GM19395 (cell line): ENCODE measurements around the gene SEPHS1.

Experiments
- ATAC-seq: cut with Tn5 transposase; IDR thresholded peaks from one replicate; pipeline ENCODE4 v1.9.1; 2021; ENCODE audit warnings: mild to moderate bottlenecking, moderate library complexity; ENCODE audit not compliant: unreplicated experiment

Gene SEPHS1

DNA sequence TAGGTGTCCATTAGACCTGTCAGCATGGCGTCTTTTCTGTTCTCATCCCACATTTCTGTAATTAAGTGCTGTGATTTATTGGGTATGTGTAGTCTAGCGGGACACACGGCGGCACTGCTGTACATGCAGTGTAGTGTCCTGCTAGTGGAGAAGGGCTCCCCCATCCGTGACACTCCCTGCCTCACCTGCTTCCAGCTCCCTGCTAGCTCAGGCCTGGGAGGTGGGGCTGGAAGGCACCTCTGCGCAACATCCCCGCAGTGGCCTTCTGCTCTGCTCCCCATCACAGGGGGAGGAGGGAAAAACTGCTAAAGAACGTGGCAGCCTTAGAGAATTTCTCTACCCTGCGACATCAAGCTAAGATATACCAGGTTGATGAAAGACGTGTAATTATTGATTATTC lies 19.5 kb downstream of the SEPHS1 start:
- no peak for ATAC-seq

DNA sequence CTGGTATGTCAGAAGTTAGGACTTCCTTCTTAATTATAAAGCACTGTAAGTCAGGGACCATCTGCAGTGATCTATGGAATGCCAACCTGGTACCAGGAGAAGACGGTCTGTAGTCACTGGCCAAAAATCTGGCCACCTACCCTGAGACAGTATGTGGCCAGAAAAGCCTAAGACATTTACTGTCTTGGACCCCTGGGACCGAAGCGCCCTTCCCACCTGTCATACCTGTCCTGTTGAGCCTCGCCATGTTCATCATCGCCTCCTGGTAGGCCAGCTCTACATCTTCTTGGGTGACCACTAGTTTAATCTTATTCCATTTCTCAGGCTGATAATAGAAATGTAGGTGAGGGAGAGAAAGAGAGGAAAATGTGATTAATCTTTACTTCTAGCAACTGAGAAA lies 20.0 kb downstream of the SEPHS1 start:
- ATAC-seq, result no peak

DNA sequence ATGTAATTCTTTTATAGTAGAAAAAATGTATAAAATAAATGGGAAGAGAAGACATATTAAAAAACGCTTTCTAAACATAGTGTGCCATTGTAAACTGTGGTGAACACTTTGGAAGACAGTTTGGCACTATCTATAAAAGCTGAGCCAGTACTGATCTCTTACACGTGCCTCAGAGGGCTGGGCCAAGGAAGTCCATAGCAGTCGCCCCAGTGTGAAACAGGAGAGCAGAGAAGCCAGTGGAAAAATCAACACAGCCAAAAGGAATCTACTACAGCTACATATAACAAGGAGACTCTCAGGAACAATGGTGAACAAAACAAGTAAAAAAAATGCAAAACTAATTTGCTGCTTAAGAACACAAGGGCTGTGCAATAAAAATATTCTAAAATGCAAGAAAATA lies 20.6 kb downstream of the SEPHS1 start:
- no peak for ATAC-seq

DNA sequence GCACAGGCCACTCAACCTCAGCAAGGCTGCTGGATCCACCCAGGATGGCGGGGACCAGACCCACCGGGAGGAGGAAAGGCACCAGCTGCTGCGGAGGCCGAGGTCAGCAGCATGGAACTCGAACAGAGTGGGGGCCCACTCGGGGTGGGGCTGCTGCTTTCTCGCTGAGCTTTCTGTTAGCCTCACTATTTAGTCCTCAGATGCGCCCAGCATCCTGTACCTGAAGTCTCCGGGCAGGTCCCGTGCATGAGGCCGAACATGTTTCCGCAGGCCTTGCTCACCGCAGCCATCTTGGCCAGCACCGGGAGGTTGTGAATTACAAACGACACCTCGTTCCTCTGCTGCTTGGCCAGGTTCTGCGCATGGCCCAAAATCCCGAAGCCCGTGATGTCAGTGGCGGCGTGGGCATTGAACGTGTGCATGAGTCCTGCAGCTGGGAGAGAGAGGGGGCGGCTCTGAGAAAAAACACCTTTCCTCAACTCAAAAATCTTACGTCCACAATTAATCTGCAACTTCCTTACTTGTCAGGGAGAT lies 25.4 kb downstream of the SEPHS1 start:
- ATAC-seq, result no peak

DNA sequence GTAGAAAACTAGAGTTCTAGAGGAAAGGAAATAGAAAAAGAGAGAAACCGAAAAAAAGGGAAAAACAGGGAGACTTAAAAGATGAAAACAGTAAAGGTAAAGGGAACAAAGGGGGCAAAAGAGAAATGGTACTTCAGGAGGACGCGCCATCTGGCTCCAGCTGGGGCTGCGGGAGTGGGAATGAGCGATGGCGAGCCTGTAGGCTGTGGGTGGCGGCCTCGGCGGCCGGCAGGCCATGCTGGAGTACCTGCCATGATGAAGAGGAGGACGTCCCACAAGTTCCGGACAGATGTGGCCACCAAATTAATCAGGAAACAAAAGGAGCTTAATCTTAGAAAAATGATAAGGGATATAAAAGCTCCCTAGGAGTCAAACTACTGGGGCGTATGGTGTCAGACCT lies 26.5 kb downstream of the SEPHS1 start:
- no peak for ATAC-seq

DNA sequence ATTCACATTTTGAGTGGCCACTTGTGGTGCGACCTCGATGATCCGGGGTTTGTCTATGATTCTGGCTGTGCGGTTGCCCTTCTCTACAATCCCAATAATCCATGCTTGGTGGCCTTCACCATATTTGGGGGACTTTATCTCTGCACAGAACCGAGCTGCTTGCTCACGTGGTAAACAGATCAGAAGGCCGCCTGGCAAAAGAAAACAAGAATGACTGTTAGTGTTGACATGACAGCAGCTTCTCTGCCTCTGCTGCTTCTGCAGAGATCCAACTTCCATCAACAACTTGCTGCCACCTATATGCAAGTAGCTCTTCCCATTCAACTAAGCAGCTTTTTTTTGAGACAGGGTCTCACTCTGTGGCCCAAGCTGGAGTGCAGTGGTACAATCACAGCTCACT lies 28.9 kb downstream of the SEPHS1 start:
- no peak for ATAC-seq

DNA sequence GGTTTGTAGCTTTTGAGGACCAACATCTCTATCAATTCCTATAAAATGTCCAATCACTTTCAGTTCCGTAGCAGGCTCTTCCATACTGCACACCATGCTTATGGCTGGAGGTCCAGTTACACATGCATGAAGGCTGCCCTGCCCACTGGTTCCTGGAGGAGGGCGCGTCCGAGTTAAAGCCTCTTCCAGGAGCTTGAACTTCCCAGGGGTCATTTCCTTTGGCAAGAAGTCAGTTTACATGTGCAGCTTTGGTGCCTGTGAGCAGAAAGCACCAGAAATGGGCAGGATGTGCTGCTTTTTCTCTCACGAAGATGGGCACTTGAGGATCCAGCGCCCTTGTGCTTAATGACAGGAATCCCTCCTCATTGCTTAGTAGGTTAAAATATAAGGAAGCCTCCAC lies 30.6 kb downstream of the SEPHS1 start:
- ATAC-seq, result no peak

DNA sequence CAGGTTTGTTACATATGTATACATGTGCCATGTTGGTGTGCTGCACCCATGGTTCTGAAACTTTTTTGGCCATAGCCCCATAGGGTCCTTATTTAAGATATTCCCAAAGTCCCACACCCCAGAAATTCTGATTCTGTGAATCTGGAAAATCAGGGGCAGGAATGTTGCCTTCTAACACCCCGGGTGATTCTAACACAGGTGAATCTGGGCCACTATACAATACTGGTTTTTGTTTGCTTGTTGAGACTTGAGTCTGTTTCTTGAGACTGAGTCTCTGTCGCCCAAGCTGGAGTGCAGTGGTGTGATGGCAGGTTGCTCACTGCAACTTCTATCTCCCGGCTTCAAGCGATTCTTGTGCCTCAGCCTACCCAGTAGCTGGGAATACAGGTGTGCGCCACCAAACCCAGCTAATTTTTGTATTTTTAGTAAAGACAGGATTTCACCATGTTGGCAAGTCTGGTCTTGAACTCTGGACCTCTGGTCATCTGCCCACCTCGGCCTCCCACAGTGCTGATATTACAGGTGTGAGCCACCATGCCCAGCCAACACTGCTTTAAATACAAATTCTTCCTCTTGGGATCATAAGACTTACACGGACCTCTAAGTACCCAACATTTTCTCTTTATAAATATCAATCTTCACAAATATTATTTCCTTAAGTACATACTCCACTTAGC lies 31.3 kb downstream of the SEPHS1 start:
- no peak for ATAC-seq

DNA sequence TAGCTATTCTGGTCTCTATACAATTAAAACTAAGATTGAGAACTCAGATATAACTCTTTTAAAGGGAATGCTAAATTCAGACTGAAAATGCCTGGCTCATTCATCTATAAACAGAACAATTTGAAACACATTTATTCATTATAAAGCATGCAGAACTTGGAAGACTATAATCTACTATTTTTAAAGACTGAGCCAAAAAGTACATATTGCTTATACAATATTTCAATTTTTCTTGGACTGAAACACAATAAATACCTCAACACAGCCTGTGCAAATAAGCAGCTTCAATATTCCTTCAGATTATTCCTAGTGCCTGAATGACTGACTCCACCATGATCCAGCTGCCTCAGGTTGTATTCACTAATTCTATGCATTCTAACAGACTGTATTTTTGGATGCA lies 32.7 kb downstream of the SEPHS1 start:
- no peak for ATAC-seq

DNA sequence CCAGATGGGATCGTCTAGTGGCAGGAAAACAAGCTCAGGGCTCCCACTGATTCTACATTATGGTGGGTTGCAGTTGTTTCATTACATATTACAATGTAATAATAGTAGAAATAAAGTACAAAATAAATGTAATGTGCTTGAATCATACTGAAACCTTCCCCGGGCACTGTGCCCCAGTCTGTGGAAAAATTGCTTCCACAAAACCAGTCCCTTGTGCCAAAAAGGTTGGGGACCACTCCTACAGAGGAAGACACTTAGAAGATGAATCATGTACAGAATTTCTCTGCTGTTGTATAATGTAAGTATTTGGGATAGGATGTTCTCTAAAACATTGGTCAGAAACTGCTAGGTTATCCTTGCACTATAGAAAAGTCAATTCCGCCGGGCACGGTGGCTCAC lies 36.9 kb downstream of the SEPHS1 start:
- no peak for ATAC-seq

DNA sequence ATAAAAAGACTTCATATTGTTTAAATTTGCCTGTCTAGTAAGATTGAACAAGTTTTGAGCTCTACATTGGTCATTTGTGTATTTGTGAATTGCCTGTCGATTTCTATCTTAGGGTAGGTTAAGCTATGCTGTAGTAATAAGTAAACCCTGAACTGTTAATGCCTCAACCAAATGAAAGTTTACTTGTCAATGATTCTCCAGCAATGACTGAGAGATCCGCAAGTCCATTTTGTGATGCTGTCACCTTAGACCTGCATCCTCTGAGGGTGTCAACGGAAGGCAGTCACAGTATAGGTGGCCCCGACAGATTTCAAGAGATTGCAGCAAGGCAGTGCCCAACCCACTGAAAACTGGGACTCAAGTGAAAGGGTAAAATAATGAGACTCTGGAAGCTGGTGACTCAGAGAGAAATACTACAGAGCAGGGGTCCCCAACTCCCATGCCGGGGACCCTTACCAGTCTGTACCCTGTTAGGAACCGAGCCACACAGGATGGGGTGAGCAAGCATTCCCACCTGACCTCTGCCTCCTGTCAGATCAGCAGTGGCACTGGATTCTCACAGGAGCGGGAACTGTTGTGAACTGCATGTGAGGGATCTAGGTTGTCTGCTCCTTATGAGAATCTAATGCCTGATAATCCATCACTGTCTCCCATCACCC lies 37.4 kb downstream of the SEPHS1 start:
- no peak for ATAC-seq

DNA sequence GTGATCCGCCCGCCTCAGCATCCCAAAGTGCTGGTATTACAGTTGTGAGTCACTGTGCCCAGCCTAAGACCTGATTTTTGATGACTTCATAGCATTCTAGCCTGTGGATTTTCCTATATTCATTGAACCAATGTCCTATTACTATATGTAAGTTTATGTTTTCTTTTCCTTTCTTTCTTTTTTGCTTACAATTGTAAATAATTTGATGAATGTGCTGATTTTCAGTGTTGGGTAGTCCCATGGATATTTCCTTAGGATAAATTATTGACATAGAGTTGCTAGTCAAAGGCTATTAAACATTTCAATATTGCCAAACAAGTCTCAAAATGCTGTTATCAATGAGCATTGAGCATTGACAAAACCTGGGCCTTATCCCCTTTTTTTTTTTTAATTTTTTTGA lies 38.3 kb downstream of the SEPHS1 start:
- no peak for ATAC-seq

DNA sequence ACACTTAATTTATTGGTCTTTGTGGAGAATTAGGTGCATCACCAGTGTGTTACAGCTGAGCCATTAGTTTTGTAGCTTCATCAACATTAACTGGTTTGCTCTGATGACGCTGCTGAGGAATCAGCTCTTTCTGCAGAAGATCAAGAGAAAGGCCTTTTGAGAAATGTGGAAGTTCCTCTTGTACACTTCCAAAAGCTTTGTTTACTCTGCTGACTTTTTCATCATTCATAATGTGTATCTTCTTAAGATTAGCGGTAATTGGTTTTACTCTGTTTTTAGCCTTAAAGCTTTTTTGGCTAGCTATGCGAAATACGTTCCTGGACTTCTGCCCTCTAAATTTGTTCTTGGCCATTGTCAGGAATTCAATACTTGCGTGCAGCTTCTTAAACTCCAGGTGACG lies 40.0 kb downstream of the SEPHS1 start:
- ATAC-seq, result no peak

DNA sequence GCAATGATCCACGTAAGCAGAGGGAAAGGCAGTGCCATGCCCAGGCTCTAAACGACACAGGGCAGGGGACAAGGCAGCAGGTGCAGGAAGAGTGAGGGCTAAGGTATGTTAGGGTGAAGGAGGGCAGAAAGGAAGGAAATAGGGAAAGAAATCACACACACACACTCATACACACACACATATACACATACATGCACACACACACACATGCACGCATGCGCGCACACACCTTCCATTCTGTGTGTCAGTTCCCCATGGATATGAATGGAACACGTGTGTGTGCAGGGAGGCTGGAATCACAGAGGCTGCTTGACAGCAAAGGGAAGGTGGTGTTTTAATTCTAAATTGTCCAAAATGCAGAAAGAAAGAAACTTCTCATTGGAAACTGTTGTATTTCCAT lies 42.0 kb downstream of the SEPHS1 start:
- no peak for ATAC-seq

DNA sequence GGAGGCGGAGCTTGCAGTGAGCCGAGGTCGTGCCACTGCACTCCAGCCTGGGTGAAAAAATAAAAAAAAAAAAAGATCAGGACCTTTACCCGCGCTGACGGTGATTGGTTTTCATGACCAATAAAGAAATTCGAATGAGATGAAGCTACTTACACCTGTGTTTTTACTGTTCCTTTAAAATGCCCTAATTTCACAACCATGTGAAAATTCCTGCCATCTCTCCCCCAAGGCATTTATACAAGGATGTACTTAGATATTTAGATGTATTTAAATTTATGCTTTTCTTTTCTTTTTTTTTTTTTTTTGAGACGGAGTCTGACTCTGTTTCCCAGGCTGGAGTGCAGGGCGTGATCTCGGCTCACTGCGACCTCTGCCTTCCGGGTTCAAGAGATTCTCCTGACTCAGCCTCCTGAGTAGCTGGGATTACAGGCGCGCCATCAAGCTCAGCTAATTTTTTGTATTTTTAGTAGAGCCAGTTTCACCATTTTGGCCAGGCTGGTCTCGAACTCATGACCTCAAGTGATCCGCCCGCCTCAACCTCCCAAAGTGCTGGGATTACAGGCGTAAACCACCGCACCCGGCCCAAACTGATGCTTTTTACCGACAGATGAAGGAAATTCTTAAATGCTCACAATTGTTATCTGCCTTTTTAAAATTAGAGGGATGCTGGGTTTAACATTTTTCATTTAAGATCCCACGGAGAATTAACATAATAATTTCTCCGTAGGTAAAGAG lies 45.1 kb downstream of the SEPHS1 start:
- no peak for ATAC-seq

DNA sequence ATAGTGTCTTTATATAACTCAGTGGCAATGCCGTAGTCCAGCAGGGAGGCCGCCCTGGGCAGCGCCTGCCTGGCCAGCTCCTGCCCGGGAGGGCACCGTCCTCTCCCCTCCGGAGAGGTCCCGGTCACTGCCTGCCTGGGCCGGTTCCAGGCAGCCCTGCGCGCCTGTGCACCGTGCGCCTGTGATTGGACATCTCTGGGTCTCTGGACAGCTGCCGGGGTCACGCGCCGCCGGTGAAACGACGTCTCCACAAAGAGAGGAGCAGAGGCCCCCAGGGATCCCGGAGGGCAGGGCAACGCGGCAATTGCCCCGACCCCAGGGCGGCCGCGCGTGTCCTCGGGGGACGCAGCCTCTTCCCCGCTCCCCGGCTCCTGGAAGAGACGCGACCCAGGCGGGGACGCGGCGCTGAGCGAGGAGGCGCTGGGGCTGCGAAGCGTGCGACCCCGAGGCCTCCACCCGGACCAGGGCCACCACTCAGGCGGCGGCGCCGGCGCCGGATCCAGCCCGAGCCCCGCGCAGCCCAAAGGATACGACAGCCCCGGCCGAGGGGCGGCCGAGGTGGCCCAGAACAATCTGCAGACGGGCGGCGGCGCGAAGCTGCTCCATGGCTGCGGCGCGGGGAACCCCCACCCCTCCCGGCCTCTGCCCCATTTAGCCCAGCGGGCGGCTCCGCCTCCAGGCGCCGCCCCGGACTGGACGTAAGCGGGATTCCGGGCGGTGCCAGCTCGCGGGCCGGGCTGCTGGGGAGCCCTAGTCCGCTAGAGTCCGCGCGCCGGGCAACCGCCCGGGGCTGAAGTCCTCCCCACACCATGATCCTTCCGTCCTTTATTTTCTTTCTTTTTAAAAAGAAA lies 48.4 kb downstream of the SEPHS1 start, which contains the start of gene PHYH:
PHYH (minus strand) TSS at position 628 of the 851 bp plus-strand sequence; CDS start at position 606, 22 bp downstream.
- ATAC-seq, result peak; percentile 61

DNA sequence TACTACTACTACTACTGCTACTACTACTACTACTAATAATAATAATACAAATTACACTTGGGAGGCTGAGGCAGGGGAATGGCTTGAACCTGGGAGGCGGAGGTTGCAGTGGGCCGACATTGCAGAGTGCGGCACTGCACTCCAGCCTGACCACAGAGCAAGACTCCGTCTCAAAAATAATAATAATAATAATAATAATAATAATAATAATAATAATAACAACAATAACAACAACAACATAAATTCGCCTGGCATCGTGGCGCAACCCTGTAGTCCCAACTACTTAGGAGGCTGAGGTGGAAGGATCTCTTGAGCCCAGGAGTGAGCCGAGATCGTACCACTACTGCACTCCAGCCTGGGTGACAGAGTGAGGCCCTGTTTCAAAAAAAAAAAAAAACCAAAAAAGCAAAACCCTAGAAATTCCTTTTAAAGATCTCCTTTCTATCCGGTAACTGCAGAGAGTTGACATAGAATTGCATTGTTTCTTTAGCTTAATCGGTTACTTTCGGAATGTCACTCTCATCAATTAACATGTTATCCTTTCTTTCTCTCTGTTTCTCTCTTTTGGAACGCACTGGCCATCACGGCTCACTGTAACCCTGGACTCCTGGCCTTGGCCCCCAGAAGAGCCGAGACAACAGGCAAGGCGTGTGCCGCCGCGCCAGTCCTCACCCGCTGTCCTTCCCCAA lies 49.2 kb downstream of the SEPHS1 start:
- ATAC-seq, result no peak

DNA sequence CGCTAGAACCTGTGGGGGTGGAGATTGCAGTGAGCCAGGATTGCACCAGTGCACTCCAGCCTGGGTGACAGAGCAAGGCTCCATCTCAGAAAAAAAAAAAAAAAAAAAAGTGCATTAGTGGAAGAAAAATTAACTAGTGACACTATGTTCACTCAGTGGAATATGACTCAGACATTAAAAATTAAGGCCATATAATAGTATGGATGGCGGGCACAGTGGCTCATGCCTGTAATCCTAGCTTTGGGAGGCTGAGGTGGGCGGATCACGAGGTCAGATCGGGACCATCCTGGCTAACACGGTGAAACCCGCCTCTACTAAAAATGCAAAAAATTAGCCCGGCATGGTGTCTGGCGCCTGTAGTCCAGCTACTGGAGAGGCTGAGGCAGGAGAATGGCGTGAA lies 51.6 kb downstream of the SEPHS1 start:
- ATAC-seq, result no peak

DNA sequence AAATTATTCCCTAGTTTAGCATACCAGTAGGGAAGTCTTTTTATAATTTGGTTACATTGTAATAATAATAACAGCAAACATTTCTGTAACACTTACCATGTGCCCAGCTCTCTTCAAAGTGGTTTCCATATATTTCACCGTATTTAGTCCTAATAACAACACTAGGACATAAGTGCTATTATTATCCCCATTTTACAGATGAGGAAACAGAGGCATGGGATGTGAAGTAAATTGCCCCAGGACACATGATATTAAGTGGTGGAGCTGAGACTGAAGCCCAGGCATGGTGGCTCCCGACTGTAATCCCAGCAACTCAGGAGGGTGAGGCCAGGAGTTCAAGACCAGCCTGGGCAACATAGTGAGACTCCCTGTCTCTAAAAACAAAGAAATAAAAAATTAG lies 53.3 kb downstream of the SEPHS1 start:
- no peak for ATAC-seq
